ENCODE data around the gene CUL1. TPM values are rescaled to one million over a fixed set of nuclear protein-coding genes. Genes with fewer than 3 reads are reported as not detected.

The CUL1 gene
- total and polyA plus RNA-seq, 2 experiments from 2014 or later = 35.6 to 71.3 TPM

DNA sequence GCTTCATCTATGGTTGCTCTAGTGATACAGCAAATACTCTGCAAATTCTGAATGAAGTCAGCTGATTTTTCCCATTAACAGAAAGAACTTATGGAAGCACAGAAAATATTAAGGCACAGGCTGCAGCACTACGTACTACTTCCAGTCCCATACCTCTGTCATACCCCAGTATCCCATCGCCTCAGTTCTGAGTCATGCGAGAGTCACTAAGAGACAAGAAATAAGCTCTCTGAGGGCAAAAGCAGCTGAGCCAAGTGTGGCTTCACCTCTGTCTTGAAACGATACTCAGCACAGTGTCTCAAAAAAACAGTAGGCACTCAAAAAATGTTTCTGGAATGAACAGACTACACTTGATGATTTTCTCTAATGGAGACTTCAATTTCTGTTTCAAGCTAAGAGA, 137.2 kb downstream of the CUL1 start:
- no peaks in the 10 kb centered on the region; the same call in 2 of the 3 replicates for H3K4me1 Mint-ChIP-seq
- H3K27me3 Mint-ChIP-seq (ENCODE audit: insufficient read depth, low read depth, poor library complexity) = peaks cover 2% of the 10 kb centered on the region
- H3F3A ChIP-seq (replicated peaks; ENCODE audit: low read depth) = 0 out of 2 replicates have a peak, but pooled peaks cover 2% of the 10 kb centered on the region
- no peak overlapping the region for H3K4me3 Mint-ChIP-seq
- no peak overlapping the region for H3K4me2 ChIP-seq
- H4K20me1 ChIP-seq (replicated peaks; ENCODE audit: insufficient read depth) = peaks cover 15% of the 10 kb centered on the region
- H3K27me3 ChIP-seq (ENCODE audit: insufficient read depth) = no peaks in the 10 kb centered on the region
- H3K4me1 ChIP-seq (ENCODE audit: insufficient read depth) = no peaks in the 10 kb centered on the region
- ATAC-seq (no peak), DNase-seq (ENCODE audit: low spot score) (no peak)
- 0 out of 2 replicates have a peak overlapping the region, but pooled peaks have one; percentile 10 for H3K27ac ChIP-seq (ENCODE audit: low read depth)
- no peak overlapping the region for H3K27ac Mint-ChIP-seq
- no peaks in the 10 kb centered on the region for H3K36me3 ChIP-seq (ENCODE audit: insufficient read depth)
- no peak overlapping the region for H3K4me3 ChIP-seq
- H3K9me2 ChIP-seq (ENCODE audit: insufficient read depth) = no peaks in the 10 kb centered on the region
- H3K9me3 Mint-ChIP-seq = no peaks in the 10 kb centered on the region
- H3K36me3 Mint-ChIP-seq (ENCODE audit: low read depth) = peaks cover 15% of the 10 kb centered on the region; the same call in 2 of the 3 replicates
- no peak overlapping the region for H2AFZ ChIP-seq
- peaks cover 57% of the 10 kb centered on the region for H3K79me2 ChIP-seq (replicated peaks; ENCODE audit: insufficient read depth)
- TF ChIP-seq ZNF331 (CRISPR knock-in tag; IDR thresholded peaks at IDR 0.05; ENCODE audit: low read depth) = no peak

DNA sequence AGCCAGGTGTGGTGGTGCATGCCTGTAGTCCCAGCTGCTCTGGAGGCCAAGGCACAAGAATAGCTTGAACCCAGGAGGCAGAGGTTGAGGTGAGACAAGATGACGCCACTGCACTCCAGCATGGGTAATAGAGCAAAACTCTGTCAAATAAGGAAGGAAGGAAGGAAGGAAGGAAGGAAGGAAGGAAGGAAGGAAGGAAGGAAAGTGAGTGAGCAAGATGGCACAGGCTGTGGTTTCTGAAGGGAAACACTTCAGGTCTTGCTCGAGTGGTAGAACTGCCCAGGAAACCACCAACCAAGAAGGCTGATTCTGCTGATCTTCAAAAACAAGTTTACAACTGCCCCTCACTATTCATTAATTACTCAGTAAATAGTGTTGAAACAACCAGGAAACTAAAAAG, 140.2 kb downstream of the CUL1 start:
- Histone ChIP-seq H3K9me2 (ENCODE audit: insufficient read depth) (no peaks in the 10 kb centered on the region), H3K4me2 (no peak overlapping the region), H3K36me3 (ENCODE audit: insufficient read depth) (no peaks in the 10 kb centered on the region), H2AFZ (no peak overlapping the region), H3K27ac (ENCODE audit: low read depth) (no peak overlapping the region), H4K20me1 (replicated peaks; ENCODE audit: insufficient read depth) (peaks cover 7% of the 10 kb centered on the region), H3K4me3 (no peak overlapping the region), H3K27me3 (ENCODE audit: insufficient read depth) (no peaks in the 10 kb centered on the region), H3K4me1 (ENCODE audit: insufficient read depth) (no peaks in the 10 kb centered on the region), H3F3A (replicated peaks; ENCODE audit: low read depth) (0 out of 2 replicates have a peak, but pooled peaks cover 2% of the 10 kb centered on the region), H3K79me2 (replicated peaks; ENCODE audit: insufficient read depth) (peaks cover 45% of the 10 kb centered on the region)
- no peaks in the 10 kb centered on the region for H3K27me3 Mint-ChIP-seq (ENCODE audit: insufficient read depth, low read depth, poor library complexity)
- ATAC-seq (no peak), DNase-seq (ENCODE audit: low spot score) (no peak)
- no peaks in the 10 kb centered on the region; the same call in 2 of the 3 replicates for H3K4me1 Mint-ChIP-seq
- H3K27ac Mint-ChIP-seq = no peak overlapping the region
- no peak overlapping the region for H3K4me3 Mint-ChIP-seq
- no peaks in the 10 kb centered on the region for H3K9me3 Mint-ChIP-seq
- H3K36me3 Mint-ChIP-seq (ENCODE audit: low read depth) = peaks cover 13% of the 10 kb centered on the region; the same call in 2 of the 3 replicates
- TF ChIP-seq NANOG (IDR thresholded peaks at IDR 0.05; ENCODE audit: borderline replicate concordance) = no peak
- no peak for TF ChIP-seq ZNF114 (CRISPR knock-in tag; IDR thresholded peaks at IDR 0.05)
- no peak for TF ChIP-seq JUNB (IDR thresholded peaks at IDR 0.05; ENCODE audit: unreplicated experiment)
- TF ChIP-seq, protein P1, sequence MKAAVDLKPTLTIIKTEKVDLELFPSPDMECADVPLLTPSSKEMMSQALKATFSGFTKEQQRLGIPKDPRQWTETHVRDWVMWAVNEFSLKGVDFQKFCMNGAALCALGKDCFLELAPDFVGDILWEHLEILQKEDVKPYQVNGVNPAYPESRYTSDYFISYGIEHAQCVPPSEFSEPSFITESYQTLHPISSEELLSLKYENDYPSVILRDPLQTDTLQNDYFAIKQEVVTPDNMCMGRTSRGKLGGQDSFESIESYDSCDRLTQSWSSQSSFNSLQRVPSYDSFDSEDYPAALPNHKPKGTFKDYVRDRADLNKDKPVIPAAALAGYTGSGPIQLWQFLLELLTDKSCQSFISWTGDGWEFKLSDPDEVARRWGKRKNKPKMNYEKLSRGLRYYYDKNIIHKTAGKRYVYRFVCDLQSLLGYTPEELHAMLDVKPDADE (IDR thresholded peaks at IDR 0.05) = no peak
- TF ChIP-seq EZH2 (IDR thresholded peaks at IDR 0.05; ENCODE audit: low read depth, unreplicated experiment) = no peak
- TF ChIP-seq, protein P2, sequence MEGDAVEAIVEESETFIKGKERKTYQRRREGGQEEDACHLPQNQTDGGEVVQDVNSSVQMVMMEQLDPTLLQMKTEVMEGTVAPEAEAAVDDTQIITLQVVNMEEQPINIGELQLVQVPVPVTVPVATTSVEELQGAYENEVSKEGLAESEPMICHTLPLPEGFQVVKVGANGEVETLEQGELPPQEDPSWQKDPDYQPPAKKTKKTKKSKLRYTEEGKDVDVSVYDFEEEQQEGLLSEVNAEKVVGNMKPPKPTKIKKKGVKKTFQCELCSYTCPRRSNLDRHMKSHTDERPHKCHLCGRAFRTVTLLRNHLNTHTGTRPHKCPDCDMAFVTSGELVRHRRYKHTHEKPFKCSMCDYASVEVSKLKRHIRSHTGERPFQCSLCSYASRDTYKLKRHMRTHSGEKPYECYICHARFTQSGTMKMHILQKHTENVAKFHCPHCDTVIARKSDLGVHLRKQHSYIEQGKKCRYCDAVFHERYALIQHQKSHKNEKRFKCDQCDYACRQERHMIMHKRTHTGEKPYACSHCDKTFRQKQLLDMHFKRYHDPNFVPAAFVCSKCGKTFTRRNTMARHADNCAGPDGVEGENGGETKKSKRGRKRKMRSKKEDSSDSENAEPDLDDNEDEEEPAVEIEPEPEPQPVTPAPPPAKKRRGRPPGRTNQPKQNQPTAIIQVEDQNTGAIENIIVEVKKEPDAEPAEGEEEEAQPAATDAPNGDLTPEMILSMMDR (conservative IDR thresholded peaks at IDR 0.05; ENCODE audit: low read depth in 2 of 2) = no peak
- TF ChIP-seq POLR2AphosphoS5 (IDR thresholded peaks at IDR 0.05; ENCODE audit: low read depth) = no peak
- TF ChIP-seq, protein P3, sequence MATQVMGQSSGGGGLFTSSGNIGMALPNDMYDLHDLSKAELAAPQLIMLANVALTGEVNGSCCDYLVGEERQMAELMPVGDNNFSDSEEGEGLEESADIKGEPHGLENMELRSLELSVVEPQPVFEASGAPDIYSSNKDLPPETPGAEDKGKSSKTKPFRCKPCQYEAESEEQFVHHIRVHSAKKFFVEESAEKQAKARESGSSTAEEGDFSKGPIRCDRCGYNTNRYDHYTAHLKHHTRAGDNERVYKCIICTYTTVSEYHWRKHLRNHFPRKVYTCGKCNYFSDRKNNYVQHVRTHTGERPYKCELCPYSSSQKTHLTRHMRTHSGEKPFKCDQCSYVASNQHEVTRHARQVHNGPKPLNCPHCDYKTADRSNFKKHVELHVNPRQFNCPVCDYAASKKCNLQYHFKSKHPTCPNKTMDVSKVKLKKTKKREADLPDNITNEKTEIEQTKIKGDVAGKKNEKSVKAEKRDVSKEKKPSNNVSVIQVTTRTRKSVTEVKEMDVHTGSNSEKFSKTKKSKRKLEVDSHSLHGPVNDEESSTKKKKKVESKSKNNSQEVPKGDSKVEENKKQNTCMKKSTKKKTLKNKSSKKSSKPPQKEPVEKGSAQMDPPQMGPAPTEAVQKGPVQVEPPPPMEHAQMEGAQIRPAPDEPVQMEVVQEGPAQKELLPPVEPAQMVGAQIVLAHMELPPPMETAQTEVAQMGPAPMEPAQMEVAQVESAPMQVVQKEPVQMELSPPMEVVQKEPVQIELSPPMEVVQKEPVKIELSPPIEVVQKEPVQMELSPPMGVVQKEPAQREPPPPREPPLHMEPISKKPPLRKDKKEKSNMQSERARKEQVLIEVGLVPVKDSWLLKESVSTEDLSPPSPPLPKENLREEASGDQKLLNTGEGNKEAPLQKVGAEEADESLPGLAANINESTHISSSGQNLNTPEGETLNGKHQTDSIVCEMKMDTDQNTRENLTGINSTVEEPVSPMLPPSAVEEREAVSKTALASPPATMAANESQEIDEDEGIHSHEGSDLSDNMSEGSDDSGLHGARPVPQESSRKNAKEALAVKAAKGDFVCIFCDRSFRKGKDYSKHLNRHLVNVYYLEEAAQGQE (IDR thresholded peaks at IDR 0.05; ENCODE audit: unreplicated experiment) = no peak
